Stimulated activated CD4-positive, alpha-beta T cell treated with anti-CD3 and anti-CD28 coated beads, Interleukin-4, amount 100 ng/mL, for 1 hour (primary cell): ENCODE results near the gene SLC25A2.
"Not testable (repeated sequence)": the region's sequence is repeated elsewhere in the genome, so short reads cannot be mapped to it uniquely, and the experiment has no call there.

Source experiments
- DNase-seq: peaks from one replicate; pipeline ENCODE4 v3.0.0-alpha.2; 2020

Gene SLC25A2

GRCh38 chr5:141303756-141304155 lies at the start of gene SLC25A2:
Gene SLC25A2 (minus strand): TSS chr5:141304049. CDS start chr5:141303865, 184 bp downstream.
- no peak for DNase-seq

GRCh38 chr5:141351591-141351990 lies 47.7 kb upstream of the SLC25A2 start:
- no peak for DNase-seq

GRCh38 chr5:141349917-141350619 lies 46.2 kb upstream of the SLC25A2 start, which contains the start of gene PCDHGB1:
Gene PCDHGB1 (plus strand): TSS chr5:141350099. CDS start chr5:141350261, 162 bp downstream.
- DNase-seq = peak; percentile 26

GRCh38 chr5:141346017-141346416 lies 42.2 kb upstream of the SLC25A2 start:
- not testable (repeated sequence) for DNase-seq

GRCh38 chr5:141345327-141345726 lies 41.5 kb upstream of the SLC25A2 start:
- no peak for DNase-seq

GRCh38 chr5:141343953-141344463 lies 40.2 kb upstream of the SLC25A2 start:
- DNase-seq = no peak

GRCh38 chr5:141343242-141343952 lies 39.5 kb upstream of the SLC25A2 start, which contains the start of gene PCDHGA3:
Gene PCDHGA3 (plus strand): TSS chr5:141343829. CDS start chr5:141344034, 205 bp downstream.
- DNase-seq = no peak

GRCh38 chr5:141342773-141343172 lies 38.9 kb upstream of the SLC25A2 start:
- DNase-seq = no peak

GRCh38 chr5:141340781-141341354 lies 37.0 kb upstream of the SLC25A2 start:
- not testable (repeated sequence) for DNase-seq

- DNase-seq = no peak
These were observed 34.9 kb upstream of the SLC25A2 start, which contains the start of gene PCDHGA2 for GRCh38 chr5:141338538-141339306. Gene PCDHGA2 (plus strand): TSS chr5:141338760.

- not testable (repeated sequence) for DNase-seq
These were observed 28.7 kb upstream of the SLC25A2 start for GRCh38 chr5:141332571-141332970.

GRCh38 chr5:141330299-141331080 lies 26.6 kb upstream of the SLC25A2 start, which contains the start of gene PCDHGA1:
Gene PCDHGA1 (plus strand): TSS chr5:141330514.
- peak; percentile 25 for DNase-seq

GRCh38 chr5:141328231-141328630 lies 24.4 kb upstream of the SLC25A2 start:
- no peak for DNase-seq

GRCh38 chr5:141326088-141326854 lies 22.4 kb upstream of the SLC25A2 start:
- DNase-seq = peak; percentile 70

- no peak for DNase-seq
These were observed 18.4 kb upstream of the SLC25A2 start for GRCh38 chr5:141322261-141322660.

- peak; percentile 93 for DNase-seq
These were observed 16.6 kb upstream of the SLC25A2 start, which contains the start of gene TAF7 for GRCh38 chr5:141320225-141321169. Gene TAF7 (minus strand): TSS chr5:141320784. CDS start chr5:141320044, 740 bp downstream.

GRCh38 chr5:141319699-141320098 lies 15.8 kb upstream of the SLC25A2 start:
- DNase-seq = no peak

- DNase-seq = no peak
These were observed 15.4 kb upstream of the SLC25A2 start for GRCh38 chr5:141319202-141319601.

- DNase-seq = not testable (repeated sequence)
These were observed 13.1 kb upstream of the SLC25A2 start for GRCh38 chr5:141316963-141317362.
